Uterus (tissue), 2 donors: ENCODE data around the gene FNIP1.

Experiments
- POLR2A ChIP-seq, 2 donors: fragments of 450-650 bp; IDR thresholded peaks; one replicate each; pipeline ENCODE4 v1.6.1; 2016; ENCODE audit warnings: antibody characterized with exemption in 2 of 2, mild to moderate bottlenecking in 1 of 2, moderate library complexity in 1 of 2
- TF ChIP-seq, protein P1 (sequence below), 4 experiments: fragments of 200-600 bp in 2 of 4; fragments of 450-650 bp in 2 of 4; sonication (generic) in 2 of 4; IDR thresholded peaks; one replicate each; pipeline ENCODE4 v1.5.1; 2016 to 2019; ENCODE audit warnings: antibody characterized with exemption in 4 of 4, mild to moderate bottlenecking in 2 of 4, moderate library complexity in 1 of 4

DNA sequence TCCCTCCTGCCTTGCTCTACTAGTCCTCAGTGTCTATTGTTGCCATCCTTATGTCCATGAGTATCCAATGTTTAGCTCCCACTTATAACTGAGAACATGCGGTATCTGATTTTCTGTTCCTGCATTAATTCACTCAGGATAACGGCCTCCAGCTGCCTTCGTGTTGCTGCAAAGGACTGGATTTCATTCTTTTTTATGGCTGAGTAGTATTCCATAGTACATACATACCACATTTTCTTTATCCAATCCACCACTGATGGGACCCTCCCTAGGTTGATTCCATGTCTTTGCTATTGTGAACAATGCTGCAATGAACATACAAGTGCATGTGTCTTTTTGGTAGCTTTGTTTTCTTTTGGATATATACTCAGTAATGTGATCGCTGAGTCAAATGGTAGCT is 50.4 kb downstream of the FNIP1 start:
- TF ChIP-seq, protein P1, sequence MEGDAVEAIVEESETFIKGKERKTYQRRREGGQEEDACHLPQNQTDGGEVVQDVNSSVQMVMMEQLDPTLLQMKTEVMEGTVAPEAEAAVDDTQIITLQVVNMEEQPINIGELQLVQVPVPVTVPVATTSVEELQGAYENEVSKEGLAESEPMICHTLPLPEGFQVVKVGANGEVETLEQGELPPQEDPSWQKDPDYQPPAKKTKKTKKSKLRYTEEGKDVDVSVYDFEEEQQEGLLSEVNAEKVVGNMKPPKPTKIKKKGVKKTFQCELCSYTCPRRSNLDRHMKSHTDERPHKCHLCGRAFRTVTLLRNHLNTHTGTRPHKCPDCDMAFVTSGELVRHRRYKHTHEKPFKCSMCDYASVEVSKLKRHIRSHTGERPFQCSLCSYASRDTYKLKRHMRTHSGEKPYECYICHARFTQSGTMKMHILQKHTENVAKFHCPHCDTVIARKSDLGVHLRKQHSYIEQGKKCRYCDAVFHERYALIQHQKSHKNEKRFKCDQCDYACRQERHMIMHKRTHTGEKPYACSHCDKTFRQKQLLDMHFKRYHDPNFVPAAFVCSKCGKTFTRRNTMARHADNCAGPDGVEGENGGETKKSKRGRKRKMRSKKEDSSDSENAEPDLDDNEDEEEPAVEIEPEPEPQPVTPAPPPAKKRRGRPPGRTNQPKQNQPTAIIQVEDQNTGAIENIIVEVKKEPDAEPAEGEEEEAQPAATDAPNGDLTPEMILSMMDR (IDR thresholded peaks at IDR 0.05), result no peak
- TF ChIP-seq POLR2A (IDR thresholded peaks at IDR 0.05), result no peak
